ENCODE results near the gene ADAMTS19. TPM values are rescaled to one million over a fixed set of nuclear protein-coding genes. Genes with fewer than 3 reads are reported as not detected.

ADAMTS19 gene
- total RNA-seq, 4 donors from 2014 or later = 0.42 to 12.0 (median 2.7) TPM; not detected in 1

DNA sequence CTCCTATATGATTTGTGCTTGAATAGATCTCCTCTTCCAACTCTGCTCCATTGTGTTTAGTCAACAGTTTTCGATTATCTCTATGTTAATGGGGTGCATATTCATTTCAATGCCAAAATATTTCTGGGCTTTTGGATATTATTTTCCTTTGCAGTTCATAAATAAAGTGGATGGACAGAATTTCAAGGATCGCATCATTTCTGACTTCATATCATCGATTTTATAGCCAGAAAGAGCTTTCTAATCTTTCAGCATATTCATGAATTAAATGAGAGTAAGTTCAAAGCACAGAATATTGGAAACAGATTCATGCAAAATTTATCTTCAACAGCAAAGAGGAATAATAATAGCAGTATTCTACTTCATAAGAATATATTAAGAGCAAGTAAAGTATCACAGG, 227.8 kb downstream of the ADAMTS19 start:
- Histone ChIP-seq H3K27ac (no peak overlapping the region), H3K4me3 (no peak overlapping the region), H3K27me3 (no peaks in the 10 kb centered on the region), H3K9me3 (no peaks in the 10 kb centered on the region), H3K4me1 (no peaks in the 10 kb centered on the region), H3K36me3 (no peaks in the 10 kb centered on the region)
- WGBS, 2 donors = 67 to 80% methylated on average over 3 of the region's 3 CpGs
- TF ChIP-seq CTCF (IDR thresholded peaks at IDR 0.05) (no peak), POLR2A (IDR thresholded peaks at IDR 0.05) (no peak), EP300 (IDR thresholded peaks at IDR 0.05) (no peak)
- no peak for DNase-seq (ENCODE audit: low spot score in 2 of 2)

- no peaks in the 10 kb centered on the region for H3K9me3 ChIP-seq
- TF ChIP-seq CTCF (IDR thresholded peaks at IDR 0.05) = no peak
- no peak for TF ChIP-seq EP300 (IDR thresholded peaks at IDR 0.05)
- TF ChIP-seq POLR2A (IDR thresholded peaks at IDR 0.05) = no peak
- DNase-seq (ENCODE audit: low spot score in 2 of 2) = no peak
- no peak overlapping the region for H3K4me3 ChIP-seq
- H3K4me1 ChIP-seq = no peaks in the 10 kb centered on the region
- H3K36me3 ChIP-seq = no peaks in the 10 kb centered on the region
- H3K27me3 ChIP-seq = no peaks in the 10 kb centered on the region
- no peak overlapping the region for H3K27ac ChIP-seq
Measured at GRCh38 chr5:129689045-129689444, 228.9 kb downstream of the ADAMTS19 start.

DNA sequence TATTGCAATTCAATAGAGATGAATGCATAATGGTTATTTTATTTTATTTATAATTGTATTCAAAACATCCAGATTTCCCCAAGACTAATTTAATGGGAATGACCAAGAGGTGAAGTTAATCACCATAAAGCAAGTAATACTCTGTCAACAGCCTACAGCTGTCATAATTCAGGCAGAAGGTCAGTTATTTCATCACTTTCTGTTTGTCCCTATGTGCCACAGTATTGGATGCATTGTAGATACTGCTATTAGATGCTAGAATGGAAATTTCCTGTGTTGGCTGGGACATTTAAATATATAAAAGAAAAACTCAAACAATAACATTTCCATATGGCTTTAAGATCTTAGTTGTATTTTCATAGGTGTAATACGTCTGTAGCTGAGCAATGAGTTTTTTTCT, 231.1 kb downstream of the ADAMTS19 start:
- Histone ChIP-seq H3K4me3 (no peak overlapping the region), H3K9me3 (no peaks in the 10 kb centered on the region), H3K27me3 (no peaks in the 10 kb centered on the region), H3K36me3 (no peaks in the 10 kb centered on the region), H3K4me1 (no peaks in the 10 kb centered on the region), H3K27ac (no peak overlapping the region)
- DNase-seq (ENCODE audit: low spot score in 2 of 2) = no peak
- TF ChIP-seq POLR2A (IDR thresholded peaks at IDR 0.05) (no peak), EP300 (IDR thresholded peaks at IDR 0.05) (no peak), CTCF (IDR thresholded peaks at IDR 0.05) (no peak)
- WGBS, 2 donors = 59 to 75% methylated on average over 1 of the region's 1 CpG

- no peaks in the 10 kb centered on the region for H3K9me3 ChIP-seq
- TF ChIP-seq CTCF (IDR thresholded peaks at IDR 0.05) = no peak
- TF ChIP-seq EP300 (IDR thresholded peaks at IDR 0.05) = no peak
- no peak for TF ChIP-seq POLR2A (IDR thresholded peaks at IDR 0.05)
- no peaks in the 10 kb centered on the region for H3K27me3 ChIP-seq
- no peak overlapping the region for H3K27ac ChIP-seq
- DNase-seq (ENCODE audit: low spot score in 2 of 2) = no peak
- H3K4me1 ChIP-seq = no peaks in the 10 kb centered on the region
- no peaks in the 10 kb centered on the region for H3K36me3 ChIP-seq
- no peak overlapping the region for H3K4me3 ChIP-seq
Measured at GRCh38 chr5:129696636-129697035, 236.5 kb downstream of the ADAMTS19 start.

DNA sequence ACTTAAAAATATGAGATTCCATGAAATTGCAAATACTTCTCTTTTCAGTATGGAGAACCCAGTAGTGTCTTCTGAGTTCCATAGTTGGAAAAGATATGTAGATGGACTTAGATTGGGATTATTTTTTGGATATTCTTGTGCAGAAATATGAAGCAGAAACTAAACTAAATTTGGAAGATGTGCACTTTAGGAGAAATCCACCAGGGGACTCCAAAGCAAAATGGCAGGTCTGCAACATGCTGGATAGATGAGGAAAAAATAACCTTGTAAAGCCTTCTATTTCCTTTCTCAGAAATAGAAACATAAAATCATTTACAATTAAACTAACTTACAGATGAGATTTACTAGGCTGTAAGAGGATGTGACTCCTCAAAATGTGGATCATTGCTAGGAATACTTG, 238.6 kb downstream of the ADAMTS19 start:
- Histone ChIP-seq H3K27ac (no peak overlapping the region), H3K4me1 (no peaks in the 10 kb centered on the region), H3K9me3 (no peaks in the 10 kb centered on the region), H3K36me3 (no peaks in the 10 kb centered on the region), H3K4me3 (no peak overlapping the region), H3K27me3 (no peaks in the 10 kb centered on the region)
- no peak for TF ChIP-seq CTCF (IDR thresholded peaks at IDR 0.05)
- TF ChIP-seq POLR2A (IDR thresholded peaks at IDR 0.05) = no peak
- TF ChIP-seq EP300 (IDR thresholded peaks at IDR 0.05) = no peak
- no peak for DNase-seq (ENCODE audit: low spot score in 2 of 2)

All from tibial nerve (tissue), 4 donors.